ENCODE measurements around the gene HIPK1.

Gene HIPK1

GRCh38 chr1:113890816-113891215 lies 38.3 kb upstream of the HIPK1 start:
- TF ChIP-seq CTCF (IDR thresholded peaks at IDR 0.05; ENCODE audit: low read depth, low read length, missing control alignments): no peak
- DNase-seq: no peak
- Histone ChIP-seq H3K27ac (no peak overlapping the region), H3K27me3 (replicated peaks) (no peaks in the 10 kb centered on the region), H3K36me3 (replicated peaks) (peaks cover 14% of the 10 kb centered on the region), H3K4me3 (ENCODE audit: low read depth, low read length) (no peak overlapping the region)
- in situ Hi-C loops (cut with HindIII; ENCODE audit: low pct_ligation_motif_present, low sequenced_read_pairs): no loop called here

- Histone ChIP-seq H3K27me3 (replicated peaks) (no peaks in the 10 kb centered on the region), H3K36me3 (replicated peaks) (peaks cover 19% of the 10 kb centered on the region), H3K27ac (no peak overlapping the region), H3K4me3 (ENCODE audit: low read depth, low read length) (no peak overlapping the region)
- no peak for TF ChIP-seq CTCF (IDR thresholded peaks at IDR 0.05; ENCODE audit: low read depth, low read length, missing control alignments)
- no peak for DNase-seq
- in situ Hi-C loops (cut with HindIII; ENCODE audit: low pct_ligation_motif_present, low sequenced_read_pairs): no loop called here
Measured at GRCh38 chr1:113891631-113892220, 37.4 kb upstream of the HIPK1 start.

- TF ChIP-seq CTCF (IDR thresholded peaks at IDR 0.05; ENCODE audit: low read depth, low read length, missing control alignments): no peak
- DNase-seq: no peak
- Histone ChIP-seq H3K4me3 (ENCODE audit: low read depth, low read length) (no peak overlapping the region), H3K27me3 (replicated peaks) (no peaks in the 10 kb centered on the region), H3K27ac (no peak overlapping the region), H3K36me3 (replicated peaks) (peaks cover 26% of the 10 kb centered on the region)
- in situ Hi-C loops (cut with HindIII; ENCODE audit: low pct_ligation_motif_present, low sequenced_read_pairs): no loop called here
Measured at GRCh38 chr1:113893267-113893666, 35.9 kb upstream of the HIPK1 start.

- H3K27ac ChIP-seq: no peak overlapping the region
- peaks cover 34% of the 10 kb centered on the region for H3K36me3 ChIP-seq (replicated peaks)
- in situ Hi-C loops (cut with HindIII; ENCODE audit: low pct_ligation_motif_present, low sequenced_read_pairs): no loop called here
- H3K27me3 ChIP-seq (replicated peaks): no peaks in the 10 kb centered on the region
- H3K4me3 ChIP-seq (ENCODE audit: low read depth, low read length): no peak overlapping the region
- no peak for TF ChIP-seq CTCF (IDR thresholded peaks at IDR 0.05; ENCODE audit: low read depth, low read length, missing control alignments)
- no peak for DNase-seq
Measured at GRCh38 chr1:113895098-113895497, 34.0 kb upstream of the HIPK1 start.

- H3K27ac ChIP-seq: no peak overlapping the region
- no peaks in the 10 kb centered on the region for H3K27me3 ChIP-seq (replicated peaks)
- TF ChIP-seq CTCF (IDR thresholded peaks at IDR 0.05; ENCODE audit: low read depth, low read length, missing control alignments): no peak
- H3K4me3 ChIP-seq (ENCODE audit: low read depth, low read length): no peak overlapping the region
- H3K36me3 ChIP-seq (replicated peaks): peaks cover 37% of the 10 kb centered on the region
- no peak for DNase-seq
- in situ Hi-C loops (cut with HindIII; ENCODE audit: low pct_ligation_motif_present, low sequenced_read_pairs): no loop called here
Measured at GRCh38 chr1:113895961-113896360, 33.2 kb upstream of the HIPK1 start.

- DNase-seq: no peak
- peaks cover 37% of the 10 kb centered on the region for H3K36me3 ChIP-seq (replicated peaks)
- TF ChIP-seq CTCF (IDR thresholded peaks at IDR 0.05; ENCODE audit: low read depth, low read length, missing control alignments): no peak
Measured at GRCh38 chr1:113898241-113898814, 30.8 kb upstream of the HIPK1 start.

More at GRCh38 chr1:113898241-113898814, 30.8 kb upstream of the HIPK1 start:
- in situ Hi-C loops (cut with HindIII; ENCODE audit: low pct_ligation_motif_present, low sequenced_read_pairs): no loop called here
- Histone ChIP-seq H3K27me3 (replicated peaks) (no peaks in the 10 kb centered on the region), H3K4me3 (ENCODE audit: low read depth, low read length) (no peak overlapping the region), H3K27ac (no peak overlapping the region)
